Ectodermal cell (in vitro differentiated cells): Measurements from ENCODE around the gene TTYH1.

Source experiments
- H3K27ac ChIP-seq: 2 replicates; pipeline ENCODE4 v1.7.0; 2013; ENCODE audit warnings: mild to moderate bottlenecking, low read depth, low read length; ENCODE audit not compliant: insufficient read depth, poor library complexity, severe bottlenecking
- H3K27me3 ChIP-seq: 2 replicates; pipeline ENCODE4 v1.7.0; 2013; ENCODE audit warnings: mild to moderate bottlenecking, low read length; ENCODE audit not compliant: insufficient read depth, control insufficient read depth, poor library complexity, severe bottlenecking
- H3K36me3 ChIP-seq: one replicate; pipeline ENCODE4 v1.7.0; 2013; ENCODE audit warnings: low read length; ENCODE audit not compliant: control insufficient read depth, insufficient read depth
- H3K4me1 ChIP-seq: one replicate; pipeline ENCODE4 v1.7.0; 2013; ENCODE audit warnings: low read length; ENCODE audit not compliant: control insufficient read depth, insufficient read depth
- H3K4me3 ChIP-seq: 2 replicates; pipeline ENCODE4 v1.7.0; 2013; ENCODE audit warnings: low read depth, low read length, control low read depth; ENCODE audit not compliant: insufficient read depth
- H3K9me3 ChIP-seq: 2 replicates; pipeline ENCODE4 v1.7.0; 2013; ENCODE audit warnings: mild to moderate bottlenecking, low read length, moderate library complexity; ENCODE audit not compliant: control insufficient read depth
- WGBS, 2 experiments: methylation state at CpG; one replicate each; pipeline ENCODE4 v1.1.7; 2013; ENCODE audit warnings: missing lambda C conversion rate in 2 of 2; 5-methylcytosine and 5-hydroxymethylcytosine counted together

The TTYH1 gene

DNA sequence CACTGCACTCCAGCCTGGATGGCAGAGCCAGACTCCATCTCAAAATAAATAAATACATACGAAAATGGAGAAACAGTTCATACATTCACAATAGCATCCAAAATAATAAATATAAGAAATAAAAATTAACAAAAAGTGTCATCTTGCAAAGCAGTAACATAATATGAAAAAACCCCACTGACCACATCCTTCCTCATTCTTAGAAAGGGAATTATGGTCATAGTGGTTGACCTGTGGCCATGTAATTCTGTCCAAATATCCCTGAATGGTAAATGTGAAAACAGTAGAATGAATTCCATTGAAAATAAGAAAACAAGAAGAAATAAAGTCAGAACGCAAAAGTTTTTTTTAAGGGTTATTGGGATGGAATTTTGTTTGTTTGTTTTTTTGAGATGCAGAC lies 64.8 kb downstream of the TTYH1 start:
- Histone ChIP-seq H3K4me3 (no peak overlapping the region), H3K4me1 (no peaks in the 10 kb centered on the region), H3K36me3 (no peaks in the 10 kb centered on the region), H3K27me3 (no peaks in the 10 kb centered on the region), H3K9me3 (no peaks in the 10 kb centered on the region), H3K27ac (no peak overlapping the region)
- WGBS, 2 experiments, result 76 to 78% methylated on average over 2 of the region's 2 CpGs

DNA sequence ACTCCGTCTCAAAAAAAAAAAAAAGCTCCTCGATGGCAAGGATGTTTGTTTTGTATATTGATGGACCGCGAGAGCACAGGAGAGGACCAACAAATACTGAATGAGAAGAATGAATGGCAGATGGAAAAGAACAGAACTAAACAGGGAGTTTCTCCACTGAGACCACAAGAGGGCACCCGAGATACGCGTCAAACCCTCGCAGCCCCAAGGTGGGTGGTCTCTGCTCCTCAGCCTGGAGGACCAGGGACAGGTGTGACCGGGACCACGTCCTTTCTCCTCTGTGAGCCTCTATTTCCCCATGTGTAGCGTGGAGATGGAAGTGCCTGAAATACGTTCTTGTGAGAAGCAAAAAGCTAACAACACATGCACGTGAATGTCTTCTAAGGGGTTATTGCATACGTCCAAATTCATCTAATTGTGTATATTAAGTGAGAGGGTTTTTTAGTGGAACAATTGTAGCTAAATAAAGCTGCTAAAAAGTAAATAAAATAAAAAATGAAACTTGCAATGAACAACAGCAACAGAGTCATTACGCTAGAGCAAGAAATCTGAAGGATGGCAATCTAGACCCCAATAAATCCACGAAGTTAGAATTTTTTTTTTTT lies 66.2 kb downstream of the TTYH1 start:
- no peak overlapping the region for H3K4me3 ChIP-seq
- no peaks in the 10 kb centered on the region for H3K36me3 ChIP-seq
- no peak overlapping the region for H3K27ac ChIP-seq
- no peaks in the 10 kb centered on the region for H3K4me1 ChIP-seq
- H3K27me3 ChIP-seq, result no peaks in the 10 kb centered on the region
- 24 to 25% methylated on average over 16 of the region's 16 CpGs for WGBS, 2 experiments
- H3K9me3 ChIP-seq, result no peaks in the 10 kb centered on the region

DNA sequence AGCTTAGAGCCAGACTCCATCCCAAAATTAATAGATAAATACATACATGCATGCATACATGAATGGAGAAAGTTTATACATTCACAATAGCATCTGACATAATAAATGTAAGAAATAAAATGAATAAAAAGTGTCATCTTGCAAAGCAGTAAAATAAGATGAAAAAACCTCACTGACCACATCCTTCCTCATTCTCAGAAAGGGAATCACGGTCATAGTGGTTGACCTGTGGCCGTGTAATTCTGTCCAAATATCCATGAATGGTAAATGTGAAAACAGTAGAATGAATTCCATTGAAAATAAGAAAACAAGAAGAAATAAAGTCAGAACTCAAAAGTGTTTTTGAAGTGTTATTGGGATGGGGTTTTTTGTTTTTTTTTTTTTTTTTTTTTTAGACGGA lies 67.6 kb downstream of the TTYH1 start:
- Histone ChIP-seq H3K36me3 (no peaks in the 10 kb centered on the region), H3K4me3 (no peak overlapping the region), H3K27me3 (no peaks in the 10 kb centered on the region), H3K9me3 (no peaks in the 10 kb centered on the region), H3K4me1 (no peaks in the 10 kb centered on the region), H3K27ac (no peak overlapping the region)
- 86 to 91% methylated on average over 3 of the region's 3 CpGs for WGBS, 2 experiments

DNA sequence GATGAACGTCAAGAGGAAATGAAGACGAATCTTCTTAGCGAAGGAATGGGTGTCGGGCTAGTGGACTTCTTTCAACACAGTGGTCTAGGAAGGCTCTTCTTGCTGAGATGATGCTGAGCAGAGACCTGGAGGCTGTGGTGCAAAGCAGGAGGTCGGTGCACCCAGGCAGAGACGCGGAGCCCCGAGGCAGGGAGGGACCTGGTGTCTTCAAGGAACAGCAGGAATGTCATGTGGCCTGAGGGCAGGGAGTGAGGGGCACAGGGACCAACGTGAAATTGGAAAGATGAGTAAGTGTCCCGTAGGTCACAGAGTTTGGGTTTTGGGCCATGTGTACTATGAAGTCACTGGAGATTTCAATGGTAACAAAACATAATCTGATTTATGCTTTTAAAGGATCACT lies 69.2 kb downstream of the TTYH1 start:
- 72 to 74% methylated on average over 10 of the region's 10 CpGs for WGBS, 2 experiments

DNA sequence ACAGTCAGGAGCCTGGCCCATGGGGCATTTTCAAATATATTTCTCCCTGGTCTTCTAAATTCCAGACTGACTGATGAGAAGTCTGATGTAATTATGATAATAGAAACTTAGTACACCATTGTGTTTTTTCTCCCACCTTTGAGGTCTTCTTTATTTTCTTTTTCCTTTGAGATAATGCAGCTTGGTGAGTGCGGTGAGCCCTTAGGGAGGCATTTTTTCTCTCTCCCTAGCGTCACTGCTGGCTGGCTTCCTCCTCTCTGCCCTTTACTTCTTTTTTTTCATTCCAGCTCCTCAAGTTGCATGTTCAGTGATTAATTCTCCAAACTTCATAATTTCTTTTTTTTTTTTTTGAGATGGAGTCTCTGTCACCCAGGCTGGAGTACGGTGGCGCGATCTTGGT lies 70.6 kb downstream of the TTYH1 start:
- no peak overlapping the region for H3K27ac ChIP-seq
- H3K4me1 ChIP-seq, result no peaks in the 10 kb centered on the region
- H3K27me3 ChIP-seq, result no peaks in the 10 kb centered on the region
- H3K4me3 ChIP-seq, result no peak overlapping the region
- no peaks in the 10 kb centered on the region for H3K9me3 ChIP-seq
- 66 to 80% methylated on average over 5 of the region's 5 CpGs for WGBS, 2 experiments
- no peaks in the 10 kb centered on the region for H3K36me3 ChIP-seq

More for the DNA sequence above, 69.2 kb downstream of the TTYH1 start:
- Histone ChIP-seq H3K4me1 (no peaks in the 10 kb centered on the region), H3K27ac (no peak overlapping the region), H3K4me3 (no peak overlapping the region), H3K27me3 (no peaks in the 10 kb centered on the region), H3K36me3 (no peaks in the 10 kb centered on the region), H3K9me3 (no peaks in the 10 kb centered on the region)
